DOHH2 (cell line): ENCODE data around the gene SDR9C7.
"Not testable (repeated sequence)": the region's sequence is repeated elsewhere in the genome, so short reads cannot be mapped to it uniquely, and the experiment has no call there.

Experiments used
- H3F3A ChIP-seq: fragments of 200-600 bp; sonication (generic), shearing (Covaris generic); 2 replicates; pipeline ENCODE4 v1.6.0; 2016; ENCODE audit warnings: antibody characterized with exemption, mild to moderate bottlenecking; ENCODE audit not compliant: control insufficient read depth, insufficient read depth
- H3K27ac ChIP-seq: fragments of 200-600 bp; sonication (generic); 2 replicates; pipeline ENCODE4 v1.5.1; 2014; ENCODE audit warnings: low read depth, mild to moderate bottlenecking, low read length, moderate library complexity
- H3K27me3 ChIP-seq: fragments of 200-600 bp; sonication (generic); 2 replicates; pipeline ENCODE4 v1.6.1; 2014; ENCODE audit warnings: mild to moderate bottlenecking, low read length, mixed read lengths; ENCODE audit not compliant: control insufficient read depth
- H3K36me3 ChIP-seq: fragments of 200-600 bp; sonication (generic); 2 replicates; pipeline ENCODE4 v1.6.1; 2014; ENCODE audit warnings: mild to moderate bottlenecking, low read length, moderate library complexity, mixed read lengths; ENCODE audit not compliant: control insufficient read depth
- H3K4me1 ChIP-seq: fragments of 200-600 bp; sonication (generic); 2 replicates; pipeline ENCODE4 v1.6.1; 2014; ENCODE audit warnings: mild to moderate bottlenecking, low read length, mixed read lengths; ENCODE audit not compliant: control insufficient read depth
- H3K4me2 ChIP-seq: fragments of 200-600 bp; sonication (generic); 2 replicates; pipeline ENCODE4 v1.6.0; 2014; ENCODE audit warnings: mild to moderate bottlenecking, low read length, moderate library complexity
- H3K4me3 ChIP-seq: fragments of 200-600 bp; sonication (generic); 2 replicates; pipeline ENCODE4 v1.5.1; 2014; ENCODE audit warnings: mild to moderate bottlenecking, low read length, mixed read lengths
- H3K79me2 ChIP-seq: fragments of 200-600 bp; sonication (generic); 2 replicates; pipeline ENCODE4 v1.6.1; 2014; ENCODE audit warnings: mild to moderate bottlenecking, low read length, mixed read lengths; ENCODE audit not compliant: control insufficient read depth
- H3K9me2 ChIP-seq: fragments of 200-600 bp; sonication (generic); replicated peaks from 2 replicates; pipeline ENCODE4 v1.6.1; 2014; ENCODE audit warnings: mild to moderate bottlenecking, low read length, mixed read lengths; ENCODE audit not compliant: control insufficient read depth
- H3K9me3 ChIP-seq: fragments of 200-600 bp; sonication (generic); 2 replicates; pipeline ENCODE4 v1.6.1; 2014; ENCODE audit warnings: antibody characterized with exemption, low read length, mixed read lengths; ENCODE audit not compliant: control insufficient read depth, insufficient read depth
- H4K20me1 ChIP-seq: fragments of 200-600 bp; sonication (generic); 2 replicates; pipeline ENCODE4 v1.6.0; 2014; ENCODE audit warnings: low read depth, mild to moderate bottlenecking, antibody characterized with exemption, low read length, moderate library complexity; ENCODE audit not compliant: control insufficient read depth, insufficient read depth
- CTCF ChIP-seq: fragments of 200-600 bp; sonication (generic); IDR thresholded peaks from one replicate; pipeline ENCODE4 v1.5.1; 2014; ENCODE audit warnings: antibody characterized with exemption, mild to moderate bottlenecking, low read depth, low read length; ENCODE audit not compliant: poor library complexity, severe bottlenecking
- EZH2phosphoT487 ChIP-seq: fragments of 200-600 bp; sonication (generic); IDR thresholded peaks from 2 replicates; pipeline ENCODE4 v1.6.1; 2017; ENCODE audit warnings: borderline replicate concordance, mild to moderate bottlenecking, antibody characterized with exemption, low read length, moderate library complexity, mixed read lengths

The SDR9C7 gene

GRCh38 chr12:56933826-56934625 is at the start of gene SDR9C7:
Gene SDR9C7, minus strand, starts transcription at chr12:56934408. Its CDS starts 147 bp downstream, at chr12:56934261.
- Histone ChIP-seq H3K27ac (no peak within 1 kb of the TSS), H3K79me2 (no peaks in the 10 kb centered on the region), H3K9me2 (no peaks in the 10 kb centered on the region), H3K4me3 (no peak within 1 kb of the TSS), H3K36me3 (no peaks in the 10 kb centered on the region), H3K27me3 (no peaks in the 10 kb centered on the region), H3K9me3 (no peaks in the 10 kb centered on the region), H4K20me1 (no peaks in the 10 kb centered on the region), H3K4me2 (no peak within 1 kb of the TSS), H3K4me1 (peaks cover 8% of the 10 kb centered on the region), H3F3A (no peaks in the 10 kb centered on the region)
- TF ChIP-seq EZH2phosphoT487 = no peak
- no peak for TF ChIP-seq CTCF

DNA sequence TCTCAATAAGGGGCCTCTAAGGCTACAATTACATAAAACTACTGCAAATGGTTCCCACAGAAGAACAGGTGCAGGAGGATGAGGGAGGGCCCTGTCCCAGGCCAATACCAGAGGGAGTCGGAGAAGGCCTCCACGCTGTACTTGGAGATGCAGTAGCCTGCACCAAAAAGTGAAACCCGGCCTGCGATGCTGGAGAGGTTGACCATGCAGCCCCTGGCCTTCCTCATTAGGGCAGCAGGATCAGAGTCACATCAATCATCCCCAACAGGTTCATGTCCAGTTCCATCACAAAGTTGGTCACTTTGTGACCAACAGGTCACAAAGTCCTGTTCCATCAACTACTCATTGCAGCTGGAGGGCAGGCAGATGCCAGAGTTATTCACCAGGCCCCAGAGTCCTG is 49.2 kb upstream of the SDR9C7 start:
- Histone ChIP-seq H3K9me3 (no peaks in the 10 kb centered on the region), H3K4me1 (peaks cover 9% of the 10 kb centered on the region), H4K20me1 (no peaks in the 10 kb centered on the region), H3K27me3 (peaks cover 7% of the 10 kb centered on the region), H3K27ac (no peak overlapping the region), H3K4me3 (no peak overlapping the region), H3F3A (no peaks in the 10 kb centered on the region), H3K9me2 (no peaks in the 10 kb centered on the region), H3K79me2 (no peaks in the 10 kb centered on the region), H3K36me3 (no peaks in the 10 kb centered on the region), H3K4me2 (no peak overlapping the region)
- TF ChIP-seq CTCF (no peak), EZH2phosphoT487 (no peak)

GRCh38 chr12:56982578-56983236 is 48.5 kb upstream of the SDR9C7 start:
- H3K4me2 ChIP-seq, H3K9me3 ChIP-seq, H3K9me2 ChIP-seq, H4K20me1 ChIP-seq, H3K79me2 ChIP-seq, H3K27me3 ChIP-seq, H3K4me1 ChIP-seq, H3F3A ChIP-seq, H3K4me3 ChIP-seq, H3K27ac ChIP-seq, H3K36me3 ChIP-seq: not testable (repeated sequence)

DNA sequence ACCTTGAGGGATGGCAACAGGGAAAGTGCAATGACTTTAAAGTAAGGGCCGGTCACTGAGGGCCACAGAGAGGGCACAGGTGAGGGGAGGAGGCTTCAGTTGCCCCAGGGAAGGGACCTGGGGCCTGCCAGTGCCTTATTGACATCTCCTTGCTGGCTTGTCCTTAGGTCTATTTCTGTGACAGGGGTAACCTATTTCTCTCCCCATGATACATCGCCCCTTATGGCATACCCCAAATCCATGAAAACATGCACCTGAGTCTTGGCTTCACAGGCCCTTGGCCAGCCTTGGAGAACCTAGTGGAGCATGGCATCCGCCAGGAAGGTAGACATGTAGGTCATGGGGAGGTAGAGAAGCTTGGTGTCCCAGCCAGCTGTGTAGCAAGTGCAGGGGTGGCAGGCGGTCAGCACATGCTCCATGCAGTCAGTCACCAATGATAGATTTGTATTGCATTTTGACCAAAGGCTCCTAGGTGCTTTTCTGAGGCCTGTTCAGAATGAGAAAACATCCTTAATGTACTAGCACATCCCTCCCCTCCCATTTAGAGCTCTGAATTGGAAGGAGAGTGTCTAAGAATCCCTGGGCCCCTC is 46.8 kb upstream of the SDR9C7 start:
- Histone ChIP-seq H3K9me2 (no peaks in the 10 kb centered on the region), H3K4me3 (no peak overlapping the region), H3K9me3 (no peaks in the 10 kb centered on the region), H3K27me3 (no peaks in the 10 kb centered on the region; the same call in 1 of the 2 replicates), H3K4me1 (no peaks in the 10 kb centered on the region), H3K79me2 (no peaks in the 10 kb centered on the region), H3K36me3 (no peaks in the 10 kb centered on the region), H4K20me1 (no peaks in the 10 kb centered on the region), H3K4me2 (no peak overlapping the region), H3K27ac (no peak overlapping the region), H3F3A (no peaks in the 10 kb centered on the region)
- TF ChIP-seq EZH2phosphoT487 (no peak), CTCF (no peak)
